HepG2 (cell line): ENCODE results near the gene SRF. TPM values are rescaled to one million over a fixed set of nuclear protein-coding genes. Genes with fewer than 3 reads are reported as not detected.

Experiments
- CHD2 ChIP-seq: IDR thresholded peaks from 2 replicates; pipeline ENCODE4 v1.6.1; 2011; ENCODE audit warnings: low read depth, low read length, improper control_type of control experiment
- CREB1 ChIP-seq, 2 experiments: fragments of 450-650 bp in 1 of 2; IDR thresholded peaks; 2 replicates each; pipeline ENCODE4 v1.6.1; 2016 to 2017; ENCODE audit warnings: control low read depth in 1 of 2, mild to moderate bottlenecking in 1 of 2, missing compliant biosample characterization in 1 of 2, missing genetic modification characterization in 1 of 2
- FLYWCH1 ChIP-seq: sonication (generic); formaldehyde crosslinking; IDR thresholded peaks from 2 replicates; pipeline ENCODE4 v1.8.1; 2023; ENCODE audit warnings: mild to moderate bottlenecking, missing genetic modification reagents
- GLMP ChIP-seq: sonication (generic); formaldehyde crosslinking; IDR thresholded peaks from 2 replicates; pipeline ENCODE4 v1.9.0; 2021; ENCODE audit warnings: missing genetic modification reagents, mild to moderate bottlenecking, borderline replicate concordance
- MAFK ChIP-seq, 2 experiments: IDR thresholded peaks in 1 of 2; conservative IDR thresholded peaks in 1 of 2; 2 replicates each; pipeline ENCODE4 v1.6.1; 2011; ENCODE audit warnings: improper control_type of control experiment in 2 of 2, low read length in 2 of 2
- NFKB2 ChIP-seq: sonication (generic); formaldehyde crosslinking; IDR thresholded peaks from 2 replicates; pipeline ENCODE4 v1.4.0; 2020; ENCODE audit warnings: missing genetic modification reagents, borderline replicate concordance
- NR2F2 ChIP-seq: IDR thresholded peaks from 2 replicates; pipeline ENCODE4 v1.6.1; 2012; ENCODE audit warnings: low read depth, inconsistent platforms, borderline replicate concordance
- PAX8 ChIP-seq: sonication (generic); formaldehyde crosslinking; IDR thresholded peaks from 2 replicates; pipeline ENCODE4 v1.8.0; 2022; ENCODE audit warnings: mild to moderate bottlenecking, missing genetic modification reagents, borderline replicate concordance
- POLR2G ChIP-seq: fragments of 200-400 bp; formaldehyde crosslinking; IDR thresholded peaks from 2 replicates; pipeline ENCODE4 v1.6.1; 2018; ENCODE audit warnings: mild to moderate bottlenecking, low read depth, low read length, moderate library complexity
- SKIL ChIP-seq: sonication (generic); formaldehyde crosslinking; IDR thresholded peaks from 2 replicates; pipeline ENCODE4 v1.8.0; 2022; ENCODE audit warnings: missing genetic modification reagents, mild to moderate bottlenecking, moderate library complexity, borderline replicate concordance
- TBP ChIP-seq: sonication (generic); formaldehyde crosslinking; IDR thresholded peaks from 2 replicates; pipeline ENCODE4 v1.5.0; 2020; ENCODE audit warnings: missing genetic modification reagents
- ZC3H13 ChIP-seq: sonication (generic); formaldehyde crosslinking; IDR thresholded peaks from 2 replicates; pipeline ENCODE4 v1.8.1; 2023; ENCODE audit warnings: mild to moderate bottlenecking, missing genetic modification reagents, moderate library complexity
- ZKSCAN1 ChIP-seq: fragments of 150-350 bp; IDR thresholded peaks from 2 replicates; pipeline ENCODE4 v1.6.1; 2014; ENCODE audit warnings: low read length
- ZNF382 ChIP-seq: sonication (generic); formaldehyde crosslinking; IDR thresholded peaks from 2 replicates; pipeline ENCODE4 v1.5.0; 2020; ENCODE audit warnings: missing genetic modification reagents, mild to moderate bottlenecking, borderline replicate concordance
- ZNF451 ChIP-seq: sonication (generic); formaldehyde crosslinking; IDR thresholded peaks from 2 replicates; pipeline ENCODE4 v1.5.0; 2020; ENCODE audit warnings: mild to moderate bottlenecking, missing genetic modification reagents
- ZNF550 ChIP-seq: sonication (generic); formaldehyde crosslinking; IDR thresholded peaks from 2 replicates; pipeline ENCODE4 v1.4.0; 2020; ENCODE audit warnings: mild to moderate bottlenecking, missing genetic modification reagents, borderline replicate concordance
- ZNF570 ChIP-seq: sonication (generic); formaldehyde crosslinking; IDR thresholded peaks from 2 replicates; pipeline ENCODE4 v1.4.0; 2020; ENCODE audit warnings: mild to moderate bottlenecking, missing genetic modification reagents, borderline replicate concordance
- ZNF672 ChIP-seq: sonication (generic); formaldehyde crosslinking; IDR thresholded peaks from 2 replicates; pipeline ENCODE4 v1.8.1; 2022; ENCODE audit warnings: missing genetic modification reagents
- ZNF7 ChIP-seq: IDR thresholded peaks from 2 replicates; pipeline ENCODE4 v1.6.1; 2016; ENCODE audit warnings: missing biosample characterization, missing genetic modification reagents
- ZNF709 ChIP-seq: sonication (generic); formaldehyde crosslinking; IDR thresholded peaks from 2 replicates; pipeline ENCODE4 v1.5.0; 2020; ENCODE audit warnings: mild to moderate bottlenecking, missing genetic modification reagents
- ZSCAN12 ChIP-seq: sonication (generic); formaldehyde crosslinking; IDR thresholded peaks from 2 replicates; pipeline ENCODE4 v1.9.0; 2021; ENCODE audit warnings: mild to moderate bottlenecking, missing genetic modification reagents
- polyA plus RNA-seq, 8 experiments: library from polyadenylated mRNA; depleted of rRNA in 3 of 8; stranded (reverse) in 7 of 8; unstranded in 1 of 8; fragments of >200 nt; fragmentation: Illumina TruSeq in 4 of 8; extraction: Trizol in 4 of 8; gene quantifications; 2 replicates each; pipeline versions ENCODE4 v1.2.1 to v1.2.3, GENCODE V29; 2011 to 2016; ENCODE audit warnings: low read depth in 4 of 8, missing spikeins in 1 of 8, mixed read lengths in 1 of 8; ENCODE audit not compliant: insufficient read depth in 1 of 8
- total RNA-seq, 5 experiments: library from RNA; depleted of rRNA; stranded (reverse); fragments of >200 nt; fragmentation: Illumina TruSeq; extraction: Trizol; gene quantifications; 2 replicates each; pipeline ENCODE4 v1.2.3, GENCODE V29; 2016; ENCODE audit warnings: low read depth in 1 of 5
- TF ChIP-seq, protein P1 (sequence below): sonication (generic); formaldehyde crosslinking; IDR thresholded peaks from 2 replicates; pipeline ENCODE4 v1.8.0; 2022; ENCODE audit warnings: low read depth, missing genetic modification reagents
- TF ChIP-seq, protein P2 (sequence below): sonication (generic); formaldehyde crosslinking; IDR thresholded peaks from 2 replicates; pipeline ENCODE4 v1.4.0; 2020; ENCODE audit warnings: missing genetic modification reagents

Gene SRF
- total and polyA plus RNA-seq, 2 of the 13 experiments (the other 11 are each of a cell fraction or from before 2014, with no cell fraction given) = 25.5 to 44.1 TPM

GRCh38 chr6:43143235-43144128, 27.6 kb upstream of the SRF start (continued):
- TF ChIP-seq, protein P1, sequence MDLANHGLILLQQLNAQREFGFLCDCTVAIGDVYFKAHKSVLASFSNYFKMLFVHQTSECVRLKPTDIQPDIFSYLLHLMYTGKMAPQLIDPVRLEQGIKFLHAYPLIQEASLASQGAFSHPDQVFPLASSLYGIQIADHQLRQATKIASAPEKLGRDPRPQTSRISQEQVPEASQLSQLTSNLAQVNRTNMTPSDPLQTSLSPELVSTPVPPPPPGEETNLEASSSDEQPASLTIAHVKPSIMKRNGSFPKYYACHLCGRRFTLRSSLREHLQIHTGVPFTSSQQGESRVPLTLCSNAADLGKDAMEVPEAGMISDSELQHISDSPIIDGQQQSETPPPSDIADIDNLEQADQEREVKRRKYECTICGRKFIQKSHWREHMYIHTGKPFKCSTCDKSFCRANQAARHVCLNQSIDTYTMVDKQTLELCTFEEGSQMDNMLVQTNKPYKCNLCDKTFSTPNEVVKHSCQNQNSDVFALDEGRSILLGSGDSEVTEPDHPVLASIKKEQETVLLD (CRISPR knock-in tag) = no peak
- TF ChIP-seq NR2F2 = no peak
- TF ChIP-seq ZC3H13 (CRISPR knock-in tag) = no peak
- no peak for TF ChIP-seq ZNF570
- peak; percentile 88; the same call in 1 of the 2 replicates for TF ChIP-seq NFKB2 (CRISPR knock-in tag)
- no peak for TF ChIP-seq GLMP
- no peak for TF ChIP-seq MAFK (conservative IDR thresholded peaks at IDR 0.05 in 1 of 2, IDR thresholded peaks at IDR 0.05 in 1 of 2; ENCODE audit: low read length in 2 of 2)
- TF ChIP-seq ZSCAN12 = peak; percentile 51; the same call in 1 of the 2 replicates
- no peak for TF ChIP-seq CREB1 (IDR thresholded peaks at IDR 0.05)
- TF ChIP-seq CREB1 (CRISPR knock-in tag; IDR thresholded peaks at IDR 0.05) = no peak
- no peak for TF ChIP-seq ZNF672 (CRISPR knock-in tag)
- TF ChIP-seq PAX8 = no peak
- TF ChIP-seq TBP = no peak
- TF ChIP-seq CHD2 = peak; percentile 27; the same call in 1 of the 2 replicates
- TF ChIP-seq ZNF382 (CRISPR knock-in tag) = no peak
- TF ChIP-seq, protein P2, sequence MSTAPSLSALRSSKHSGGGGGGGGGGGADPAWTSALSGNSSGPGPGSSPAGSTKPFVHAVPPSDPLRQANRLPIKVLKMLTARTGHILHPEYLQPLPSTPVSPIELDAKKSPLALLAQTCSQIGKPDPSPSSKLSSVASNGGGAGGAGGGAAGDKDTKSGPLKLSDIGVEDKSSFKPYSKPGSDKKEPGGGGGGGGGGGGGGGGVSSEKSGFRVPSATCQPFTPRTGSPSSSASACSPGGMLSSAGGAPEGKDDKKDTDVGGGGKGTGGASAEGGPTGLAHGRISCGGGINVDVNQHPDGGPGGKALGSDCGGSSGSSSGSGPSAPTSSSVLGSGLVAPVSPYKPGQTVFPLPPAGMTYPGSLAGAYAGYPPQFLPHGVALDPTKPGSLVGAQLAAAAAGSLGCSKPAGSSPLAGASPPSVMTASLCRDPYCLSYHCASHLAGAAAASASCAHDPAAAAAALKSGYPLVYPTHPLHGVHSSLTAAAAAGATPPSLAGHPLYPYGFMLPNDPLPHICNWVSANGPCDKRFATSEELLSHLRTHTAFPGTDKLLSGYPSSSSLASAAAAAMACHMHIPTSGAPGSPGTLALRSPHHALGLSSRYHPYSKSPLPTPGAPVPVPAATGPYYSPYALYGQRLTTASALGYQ (CRISPR knock-in tag) = no peak
- TF ChIP-seq ZNF550 (CRISPR knock-in tag) = no peak
- no peak for TF ChIP-seq ZKSCAN1
- TF ChIP-seq SKIL (CRISPR knock-in tag) = no peak
- TF ChIP-seq POLR2G = no peak
- no peak for TF ChIP-seq ZNF7
- peak; percentile 72; the same call in 1 of the 2 replicates for TF ChIP-seq ZNF709 (CRISPR knock-in tag)
- no peak for TF ChIP-seq FLYWCH1
- 0 out of 2 replicates have a peak, but pooled peaks have one; percentile 30 for TF ChIP-seq ZNF451 (CRISPR knock-in tag)
